Measurements from ENCODE around the gene TEX2. TPM values are rescaled to one million over a fixed set of nuclear protein-coding genes. Genes with fewer than 3 reads are reported as not detected.
A peak's percentile ranks its signal among the peaks of the same experiment; 100 is the strongest.

TEX2 gene
- total and polyA plus RNA-seq, 2 of the 13 experiments (the other 11 are each of a cell fraction or from before 2014, with no cell fraction given), result 21.4 to 37.7 TPM

DNA sequence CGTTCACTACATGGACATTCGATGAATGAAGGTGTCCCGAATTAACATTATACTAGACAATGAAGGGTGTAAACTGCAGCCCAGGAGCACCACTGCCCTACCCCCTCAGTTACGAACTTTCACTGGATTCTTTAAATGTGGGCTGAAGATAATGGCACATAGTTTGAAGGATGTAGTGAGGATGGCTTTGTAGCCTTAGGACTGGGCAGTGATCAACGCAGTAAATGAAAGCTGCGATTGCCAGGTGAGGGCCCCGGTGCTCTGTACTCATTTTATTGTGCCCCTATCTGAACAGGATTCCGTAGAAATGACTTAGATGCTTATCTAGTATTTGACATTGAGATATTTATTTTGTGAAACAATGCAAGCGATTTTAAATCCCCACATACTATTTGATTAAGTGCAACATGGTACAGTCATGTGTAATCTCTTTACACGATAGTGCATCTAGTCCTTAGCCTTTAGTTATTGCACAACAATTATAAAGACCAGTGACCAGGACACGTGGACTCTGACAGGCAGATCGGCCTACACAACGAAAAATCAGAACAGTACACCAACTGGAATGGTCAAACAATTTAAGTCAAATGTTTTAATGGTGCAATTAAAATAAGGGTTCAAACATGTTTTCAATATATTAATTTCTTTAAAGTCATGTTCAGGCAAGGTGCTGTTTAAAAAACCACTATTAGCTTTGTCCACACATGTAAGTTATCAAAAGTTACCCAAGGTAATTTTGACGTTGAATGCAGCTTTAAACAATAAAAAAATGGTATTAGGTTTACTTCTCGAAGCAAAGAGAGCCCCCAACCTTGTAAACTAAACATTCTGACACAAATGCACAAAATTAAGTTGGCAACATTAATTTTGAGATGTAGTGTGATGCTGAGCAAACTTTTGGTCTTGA, 115.7 kb downstream of the TEX2 start (continued):
- TF ChIP-seq, protein P1, sequence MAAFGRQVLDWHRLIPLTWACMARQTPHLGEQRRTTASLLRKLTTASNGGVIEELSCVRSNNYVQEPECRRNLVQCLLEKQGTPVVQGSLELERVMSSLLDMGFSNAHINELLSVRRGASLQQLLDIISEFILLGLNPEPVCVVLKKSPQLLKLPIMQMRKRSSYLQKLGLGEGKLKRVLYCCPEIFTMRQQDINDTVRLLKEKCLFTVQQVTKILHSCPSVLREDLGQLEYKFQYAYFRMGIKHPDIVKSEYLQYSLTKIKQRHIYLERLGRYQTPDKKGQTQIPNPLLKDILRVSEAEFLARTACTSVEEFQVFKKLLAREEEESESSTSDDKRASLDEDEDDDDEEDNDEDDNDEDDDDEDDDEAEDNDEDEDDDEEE (CRISPR knock-in tag; IDR thresholded peaks at IDR 0.05), result 0 out of 2 replicates have a peak, but pooled peaks have one; percentile 28
- TF ChIP-seq, protein P2, sequence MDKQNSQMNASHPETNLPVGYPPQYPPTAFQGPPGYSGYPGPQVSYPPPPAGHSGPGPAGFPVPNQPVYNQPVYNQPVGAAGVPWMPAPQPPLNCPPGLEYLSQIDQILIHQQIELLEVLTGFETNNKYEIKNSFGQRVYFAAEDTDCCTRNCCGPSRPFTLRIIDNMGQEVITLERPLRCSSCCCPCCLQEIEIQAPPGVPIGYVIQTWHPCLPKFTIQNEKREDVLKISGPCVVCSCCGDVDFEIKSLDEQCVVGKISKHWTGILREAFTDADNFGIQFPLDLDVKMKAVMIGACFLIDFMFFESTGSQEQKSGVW (CRISPR knock-in tag; IDR thresholded peaks at IDR 0.05; ENCODE audit: borderline replicate concordance), result no peak
- no peak; the same call in 1 of the 2 replicates for TF ChIP-seq SATB2 (CRISPR knock-in tag; IDR thresholded peaks at IDR 0.05)
- TF ChIP-seq EED (CRISPR knock-in tag; IDR thresholded peaks at IDR 0.05), result no peak
- peak; percentile 63; the same call in 1 of the 2 replicates for TF ChIP-seq BORCS8-MEF2B (CRISPR knock-in tag; IDR thresholded peaks at IDR 0.05)
- TF ChIP-seq, protein P3, sequence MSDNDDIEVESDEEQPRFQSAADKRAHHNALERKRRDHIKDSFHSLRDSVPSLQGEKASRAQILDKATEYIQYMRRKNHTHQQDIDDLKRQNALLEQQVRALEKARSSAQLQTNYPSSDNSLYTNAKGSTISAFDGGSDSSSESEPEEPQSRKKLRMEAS (IDR thresholded peaks at IDR 0.05), result peak; percentile 88
- TF ChIP-seq MYNN (CRISPR knock-in tag; IDR thresholded peaks at IDR 0.05; ENCODE audit: low read depth), result no peak
- TF ChIP-seq, protein P4, sequence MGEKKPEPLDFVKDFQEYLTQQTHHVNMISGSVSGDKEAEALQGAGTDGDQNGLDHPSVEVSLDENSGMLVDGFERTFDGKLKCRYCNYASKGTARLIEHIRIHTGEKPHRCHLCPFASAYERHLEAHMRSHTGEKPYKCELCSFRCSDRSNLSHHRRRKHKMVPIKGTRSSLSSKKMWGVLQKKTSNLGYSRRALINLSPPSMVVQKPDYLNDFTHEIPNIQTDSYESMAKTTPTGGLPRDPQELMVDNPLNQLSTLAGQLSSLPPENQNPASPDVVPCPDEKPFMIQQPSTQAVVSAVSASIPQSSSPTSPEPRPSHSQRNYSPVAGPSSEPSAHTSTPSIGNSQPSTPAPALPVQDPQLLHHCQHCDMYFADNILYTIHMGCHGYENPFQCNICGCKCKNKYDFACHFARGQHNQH (CRISPR knock-in tag; IDR thresholded peaks at IDR 0.05), result no peak; the same call in none of the 2 replicates
- TF ChIP-seq MTF2 (CRISPR knock-in tag; IDR thresholded peaks at IDR 0.05; ENCODE audit: borderline replicate concordance), result no peak
- no peak for TF ChIP-seq FOSL1 (CRISPR knock-in tag; IDR thresholded peaks at IDR 0.05; ENCODE audit: borderline replicate concordance)
- TF ChIP-seq, protein P5, sequence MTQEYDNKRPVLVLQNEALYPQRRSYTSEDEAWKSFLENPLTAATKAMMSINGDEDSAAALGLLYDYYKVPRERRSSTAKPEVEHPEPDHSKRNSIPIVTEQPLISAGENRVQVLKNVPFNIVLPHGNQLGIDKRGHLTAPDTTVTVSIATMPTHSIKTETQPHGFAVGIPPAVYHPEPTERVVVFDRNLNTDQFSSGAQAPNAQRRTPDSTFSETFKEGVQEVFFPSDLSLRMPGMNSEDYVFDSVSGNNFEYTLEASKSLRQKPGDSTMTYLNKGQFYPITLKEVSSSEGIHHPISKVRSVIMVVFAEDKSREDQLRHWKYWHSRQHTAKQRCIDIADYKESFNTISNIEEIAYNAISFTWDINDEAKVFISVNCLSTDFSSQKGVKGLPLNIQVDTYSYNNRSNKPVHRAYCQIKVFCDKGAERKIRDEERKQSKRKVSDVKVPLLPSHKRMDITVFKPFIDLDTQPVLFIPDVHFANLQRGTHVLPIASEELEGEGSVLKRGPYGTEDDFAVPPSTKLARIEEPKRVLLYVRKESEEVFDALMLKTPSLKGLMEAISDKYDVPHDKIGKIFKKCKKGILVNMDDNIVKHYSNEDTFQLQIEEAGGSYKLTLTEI (CRISPR knock-in tag; conservative IDR thresholded peaks at IDR 0.05), result no peak
- TF ChIP-seq ZSCAN20 (CRISPR knock-in tag; IDR thresholded peaks at IDR 0.05; ENCODE audit: borderline replicate concordance), result peak; percentile 65; the same call in 1 of the 2 replicates
- TF ChIP-seq ZNF256 (CRISPR knock-in tag; conservative IDR thresholded peaks at IDR 0.05), result no peak
- peak; percentile 89; the same call in 1 of the 2 replicates for TF ChIP-seq NCOA5 (CRISPR knock-in tag; IDR thresholded peaks at IDR 0.05)
- TF ChIP-seq SUZ12 (IDR thresholded peaks at IDR 0.05; ENCODE audit: low read depth, low read length), result no peak
- TF ChIP-seq NR2F6 (IDR thresholded peaks at IDR 0.05), result no peak; the same call in 1 of the 2 replicates
- TF ChIP-seq NR2F6 (CRISPR knock-in tag; IDR thresholded peaks at IDR 0.05), result peak; percentile 15; the same call in 1 of the 2 replicates
- no peak for TF ChIP-seq SNAPC2 (CRISPR knock-in tag; IDR thresholded peaks at IDR 0.05)
- TF ChIP-seq, protein P6, sequence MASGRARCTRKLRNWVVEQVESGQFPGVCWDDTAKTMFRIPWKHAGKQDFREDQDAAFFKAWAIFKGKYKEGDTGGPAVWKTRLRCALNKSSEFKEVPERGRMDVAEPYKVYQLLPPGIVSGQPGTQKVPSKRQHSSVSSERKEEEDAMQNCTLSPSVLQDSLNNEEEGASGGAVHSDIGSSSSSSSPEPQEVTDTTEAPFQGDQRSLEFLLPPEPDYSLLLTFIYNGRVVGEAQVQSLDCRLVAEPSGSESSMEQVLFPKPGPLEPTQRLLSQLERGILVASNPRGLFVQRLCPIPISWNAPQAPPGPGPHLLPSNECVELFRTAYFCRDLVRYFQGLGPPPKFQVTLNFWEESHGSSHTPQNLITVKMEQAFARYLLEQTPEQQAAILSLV (CRISPR knock-in tag; IDR thresholded peaks at IDR 0.05; ENCODE audit: borderline replicate concordance), result no peak
- no peak for TF ChIP-seq ZNF382 (CRISPR knock-in tag; IDR thresholded peaks at IDR 0.05; ENCODE audit: borderline replicate concordance)

All from HepG2 (cell line).